GM12872 (cell line): ENCODE measurements around the gene SLC35B4.
A peak's percentile ranks its signal among the peaks of the same experiment; 100 is the strongest.

Source experiments
- TF ChIP-seq, protein P1 (sequence below): IDR thresholded peaks from 3 replicates; pipeline ENCODE4 v1.5.1; 2011; ENCODE audit warnings: low read depth, mild to moderate bottlenecking, low read length, moderate library complexity; ENCODE audit not compliant: insufficient read depth

Gene SLC35B4

GRCh38 chr7:134316539-134317344 is at the start of gene SLC35B4:
SLC35B4 (minus strand) TSS chr7:134316930; CDS start chr7:134316751, 179 bp downstream.
- TF ChIP-seq, protein P1, sequence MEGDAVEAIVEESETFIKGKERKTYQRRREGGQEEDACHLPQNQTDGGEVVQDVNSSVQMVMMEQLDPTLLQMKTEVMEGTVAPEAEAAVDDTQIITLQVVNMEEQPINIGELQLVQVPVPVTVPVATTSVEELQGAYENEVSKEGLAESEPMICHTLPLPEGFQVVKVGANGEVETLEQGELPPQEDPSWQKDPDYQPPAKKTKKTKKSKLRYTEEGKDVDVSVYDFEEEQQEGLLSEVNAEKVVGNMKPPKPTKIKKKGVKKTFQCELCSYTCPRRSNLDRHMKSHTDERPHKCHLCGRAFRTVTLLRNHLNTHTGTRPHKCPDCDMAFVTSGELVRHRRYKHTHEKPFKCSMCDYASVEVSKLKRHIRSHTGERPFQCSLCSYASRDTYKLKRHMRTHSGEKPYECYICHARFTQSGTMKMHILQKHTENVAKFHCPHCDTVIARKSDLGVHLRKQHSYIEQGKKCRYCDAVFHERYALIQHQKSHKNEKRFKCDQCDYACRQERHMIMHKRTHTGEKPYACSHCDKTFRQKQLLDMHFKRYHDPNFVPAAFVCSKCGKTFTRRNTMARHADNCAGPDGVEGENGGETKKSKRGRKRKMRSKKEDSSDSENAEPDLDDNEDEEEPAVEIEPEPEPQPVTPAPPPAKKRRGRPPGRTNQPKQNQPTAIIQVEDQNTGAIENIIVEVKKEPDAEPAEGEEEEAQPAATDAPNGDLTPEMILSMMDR = 0 out of 3 replicates have a peak, but pooled peaks have one; percentile 18

DNA sequence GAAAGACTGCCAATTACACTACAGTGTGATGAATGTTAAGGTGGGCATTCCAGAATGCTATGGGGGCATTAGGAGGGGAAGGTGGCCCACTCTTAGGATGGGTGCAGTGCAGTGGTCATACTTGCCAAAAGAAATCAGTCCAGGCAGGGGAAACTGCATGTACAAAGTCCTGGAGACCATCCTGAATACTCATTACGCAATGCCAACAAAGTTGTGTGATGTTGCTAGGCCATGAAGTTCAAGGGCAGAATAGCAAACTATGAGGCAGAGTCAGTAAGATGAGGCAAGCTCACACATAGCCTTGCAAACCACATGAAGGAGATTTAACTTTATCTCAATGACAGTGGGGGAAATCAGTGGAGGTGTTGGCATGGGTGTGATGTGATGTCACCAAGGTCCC is 49.8 kb upstream of the SLC35B4 start:
- TF ChIP-seq, protein P1 = no peak

DNA sequence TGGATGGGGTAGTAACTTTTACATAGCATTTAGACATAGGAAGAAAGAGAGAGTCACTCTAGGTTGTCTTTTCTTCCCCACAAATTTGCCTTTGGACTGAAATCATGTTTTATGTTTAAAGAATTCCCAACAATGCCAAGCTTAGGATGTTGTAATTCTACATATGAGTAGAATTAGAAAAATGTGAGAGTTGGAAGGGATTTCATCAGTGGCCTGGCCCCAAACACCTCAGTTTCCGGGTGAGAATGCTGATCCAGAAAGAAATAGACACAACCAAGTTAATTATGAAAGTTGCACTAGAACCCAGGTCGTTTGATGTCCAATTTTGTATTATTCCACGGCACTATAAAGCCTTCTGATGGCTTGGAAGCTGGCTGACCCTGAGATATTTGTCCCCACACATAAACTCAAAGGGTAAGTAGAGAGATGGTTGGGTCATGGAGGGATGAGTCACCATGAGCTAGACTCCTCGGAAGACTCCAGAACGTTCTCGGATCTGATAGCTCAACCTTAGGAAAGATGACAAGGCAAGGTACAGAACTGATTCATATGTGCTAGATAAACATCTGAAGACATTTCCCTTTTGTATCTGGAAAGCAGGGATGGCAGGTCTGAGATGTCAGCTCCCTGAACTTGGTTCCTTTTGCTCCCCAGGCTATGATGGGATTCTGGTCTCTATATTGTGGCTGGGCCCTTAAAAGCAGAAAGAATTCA is 48.8 kb upstream of the SLC35B4 start:
- TF ChIP-seq, protein P1 = no peak

DNA sequence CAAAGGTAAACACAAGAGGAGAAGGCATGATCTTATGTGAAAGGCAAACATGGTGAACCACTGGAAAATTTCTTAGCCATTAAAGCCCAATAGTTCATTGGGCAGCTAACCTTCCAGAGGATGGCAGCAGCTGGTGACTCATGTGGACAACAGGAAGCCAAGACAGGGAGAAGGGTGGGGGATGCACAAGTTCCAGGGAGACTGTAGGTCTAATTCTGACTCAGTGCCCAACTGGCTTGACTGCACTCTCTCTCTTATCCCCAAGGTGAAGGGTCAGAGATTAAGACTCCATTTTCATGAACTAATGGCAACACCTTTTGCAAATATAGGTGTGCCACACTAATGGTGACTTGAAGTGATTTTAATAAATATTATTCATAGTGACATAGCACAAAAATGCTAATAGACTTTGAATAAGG is 47.9 kb upstream of the SLC35B4 start:
- TF ChIP-seq, protein P1 = no peak

DNA sequence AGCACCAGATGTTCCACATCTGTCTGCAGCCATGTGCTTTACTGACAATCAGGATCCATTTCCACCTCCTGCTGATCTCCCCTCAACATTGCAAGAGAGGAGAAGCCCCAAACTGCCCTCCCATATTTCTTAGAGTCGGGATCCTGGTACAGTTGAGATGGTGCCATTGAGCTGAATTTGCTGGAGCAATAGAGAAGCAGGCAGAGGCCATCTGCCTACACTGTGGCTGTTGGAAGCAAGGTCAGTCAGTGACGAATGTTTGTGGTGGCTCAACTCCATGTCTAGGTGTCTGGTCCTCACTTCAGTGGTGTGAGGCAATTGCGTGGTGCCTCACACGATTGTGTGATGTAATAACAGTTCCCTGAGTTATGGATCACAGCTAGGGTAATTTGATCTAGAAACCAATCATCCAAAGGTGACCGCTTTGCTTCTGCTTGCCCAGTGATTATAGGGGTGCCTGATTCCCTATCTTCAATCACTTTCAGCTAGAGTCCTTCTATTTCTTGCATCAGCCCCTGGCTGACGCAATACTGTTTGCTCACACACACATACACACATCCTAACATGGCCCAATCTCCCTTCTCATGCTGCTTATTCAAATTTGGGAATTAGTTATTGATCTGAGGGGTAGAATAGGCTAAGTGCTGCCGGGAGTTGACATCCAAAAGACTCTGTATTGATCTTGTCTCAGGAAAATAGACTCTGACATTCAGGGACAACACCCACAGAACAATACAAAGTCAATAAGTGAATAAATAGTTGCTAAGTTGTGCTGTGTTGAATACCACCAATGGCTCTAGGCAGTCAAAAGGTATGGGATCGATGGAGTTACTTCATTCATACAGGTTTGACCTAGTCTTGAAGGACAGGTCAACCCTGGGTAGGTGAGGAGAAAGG is 46.1 kb upstream of the SLC35B4 start:
- TF ChIP-seq, protein P1 = no peak

DNA sequence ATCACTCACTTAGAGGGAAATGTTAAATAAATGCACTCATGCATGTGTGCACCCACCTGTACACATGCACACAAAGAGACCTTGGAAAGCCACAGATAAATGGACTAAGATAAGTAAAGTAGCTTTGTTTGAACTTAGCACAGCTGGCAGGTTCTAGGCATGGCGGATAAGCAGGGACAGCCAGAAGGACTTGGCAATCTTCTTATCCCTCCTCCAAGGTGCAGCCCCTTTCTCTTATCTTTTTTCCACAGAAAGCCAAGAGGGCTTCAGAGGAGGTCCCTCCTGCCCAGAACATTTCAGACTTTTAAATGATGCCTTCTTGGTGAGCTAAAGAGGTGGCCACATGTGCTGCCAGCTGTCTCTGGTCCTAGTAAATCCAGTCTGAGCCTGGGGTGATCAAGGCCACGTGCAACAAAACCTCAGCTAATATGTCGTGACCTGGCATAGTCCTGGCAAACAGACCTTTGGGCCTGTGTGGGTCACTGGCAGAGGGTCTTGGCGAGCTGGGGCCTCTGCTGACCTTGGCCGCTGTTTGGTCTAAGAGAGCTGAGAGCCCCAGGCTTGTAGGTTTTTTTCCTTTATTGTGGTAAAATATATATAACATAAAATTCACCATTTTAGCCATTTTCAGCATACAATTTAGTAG is 43.2 kb upstream of the SLC35B4 start:
- TF ChIP-seq, protein P1 = no peak
